PC-9 (cell line): ENCODE results near the gene SETX. TPM values are rescaled to one million over a fixed set of nuclear protein-coding genes. Genes with fewer than 3 reads are reported as not detected.

Experiments used
- BruUV-seq: library from RNA; stranded (reverse); fragments of 400-500 nt; replicated peaks from 2 replicates; lab custom pipeline; 2021; lab: Mats Ljungman, UMichigan
- CTCF ChIA-PET: fragments of 300-600 bp; sonication (Branson Sonifier 250); formaldehyde crosslinking; loops from one replicate; lab custom pipeline; 2022; ENCODE audit warnings: antibody characterized with exemption; lab: Charles Lee
- POLR2A ChIA-PET: fragments of 300-600 bp; sonication (Branson Sonifier 250); formaldehyde crosslinking; loops from one replicate; lab custom pipeline; 2022; ENCODE audit warnings: antibody characterized with exemption; ENCODE audit not compliant: unreplicated experiment; lab: Charles Lee
- DNase-seq, 2 experiments: peaks; one replicate each; pipeline versions ENCODE4 v3.0.0 to v3.0.0-alpha.2; 2015 to 2022; ENCODE audit warnings: mixed read lengths in 1 of 2
- H2AFZ ChIP-seq: fragments of 200-600 bp; sonication (generic); 2 replicates; pipeline ENCODE4 v1.8.1; 2017; ENCODE audit warnings: antibody characterized with exemption
- H3F3A ChIP-seq: fragments of 200-600 bp; sonication (generic); 2 replicates; pipeline ENCODE4 v1.8.1; 2017; ENCODE audit warnings: antibody characterized with exemption, mild to moderate bottlenecking, low read depth; ENCODE audit not compliant: insufficient read depth
- H3K27ac ChIP-seq: fragments of 200-600 bp; sonication (generic); 2 replicates; pipeline ENCODE4 v1.6.1; 2016; ENCODE audit warnings: mixed run types
- H3K27me3 ChIP-seq: fragments of 200-600 bp; sonication (generic); 2 replicates; pipeline ENCODE4 v1.6.1; 2016; ENCODE audit warnings: low read depth, mixed run types; ENCODE audit not compliant: insufficient read depth
- H3K36me3 ChIP-seq: fragments of 200-600 bp; sonication (generic); 2 replicates; pipeline ENCODE4 v1.6.1; 2016; ENCODE audit warnings: low read depth, mixed run types
- H3K4me1 ChIP-seq: fragments of 200-600 bp; sonication (generic); replicated peaks from 2 replicates; pipeline ENCODE4 v1.6.1; 2016; ENCODE audit warnings: mixed run types; ENCODE audit not compliant: insufficient read depth
- H3K4me2 ChIP-seq: fragments of 200-600 bp; sonication (generic); 2 replicates; pipeline ENCODE4 v1.6.1; 2017; ENCODE audit warnings: mixed run types
- H3K4me3 ChIP-seq: fragments of 200-600 bp; sonication (generic); 2 replicates; pipeline ENCODE4 v1.6.1; 2016; ENCODE audit warnings: mixed run types
- H3K79me2 ChIP-seq: fragments of 200-600 bp; sonication (generic); 2 replicates; pipeline ENCODE4 v1.6.1; 2017; ENCODE audit warnings: low read depth, mixed run types
- H3K9me2 ChIP-seq: fragments of 200-600 bp; sonication (generic); 2 replicates; pipeline ENCODE4 v1.8.1; 2017; ENCODE audit warnings: mild to moderate bottlenecking; ENCODE audit not compliant: insufficient read depth
- H3K9me3 ChIP-seq: fragments of 200-600 bp; sonication (generic); 2 replicates; pipeline ENCODE4 v1.8.1; 2016; ENCODE audit warnings: low read depth; ENCODE audit not compliant: insufficient read depth
- H4K20me1 ChIP-seq: fragments of 200-600 bp; sonication (generic); 2 replicates; pipeline ENCODE4 v1.8.1; 2017; ENCODE audit not compliant: insufficient read depth
- CTCF ChIP-seq: fragments of 200-600 bp; sonication (generic); conservative IDR thresholded peaks from 2 replicates; pipeline ENCODE4 v1.6.1; 2017; ENCODE audit warnings: mixed run types, antibody characterized with exemption, mild to moderate bottlenecking, moderate library complexity
- EZH2 ChIP-seq: fragments of 200-600 bp; sonication (generic); IDR thresholded peaks from 2 replicates; pipeline ENCODE4 v1.8.0; 2017; ENCODE audit warnings: antibody characterized with exemption, low read depth
- intact Hi-C: fragments of 100-400 bp; cut with micrococcal nuclease; formaldehyde crosslinking; loops from one replicate; pipeline ENCODE4 v1.10.0; 2022; ENCODE audit not compliant: unreplicated experiment
- total RNA-seq: library from RNA; stranded (reverse); gene quantifications from 2 replicates; pipeline ENCODE4 v1.2.3, GENCODE V29; 2021

The SETX gene
- total RNA-seq, 1 experiment from 2014 or later, result 23.5 TPM

DNA sequence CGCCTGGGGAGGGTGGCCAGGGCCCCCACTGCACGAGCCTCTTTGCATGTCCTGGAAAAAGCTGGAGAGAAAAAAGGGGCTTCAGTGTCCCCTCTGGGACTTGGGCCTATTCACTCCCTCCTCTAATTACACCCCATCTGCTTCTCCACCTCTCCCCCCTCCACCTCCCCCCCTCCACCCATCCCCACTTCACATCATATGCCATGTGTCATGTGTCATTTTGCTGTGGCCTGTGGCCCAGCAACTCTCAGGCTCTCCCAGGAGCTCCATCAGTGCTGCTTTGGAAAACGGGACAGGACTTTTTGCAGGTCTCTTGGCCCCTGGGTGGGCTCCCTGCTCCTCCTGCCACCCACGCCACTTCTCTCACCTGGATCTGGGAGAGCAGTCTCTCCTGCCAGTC, 124.2 kb downstream of the SETX start:
- Histone ChIP-seq H3K4me3 (no peak overlapping the region), H3K9me2 (no peaks in the 10 kb centered on the region), H2AFZ (no peak overlapping the region), H3K27me3 (peaks cover 84% of the 10 kb centered on the region), H4K20me1 (no peaks in the 10 kb centered on the region; the same call in none of the 2 replicates), H3K36me3 (no peaks in the 10 kb centered on the region), H3K9me3 (no peaks in the 10 kb centered on the region), H3K27ac (no peak overlapping the region), H3F3A (no peaks in the 10 kb centered on the region), H3K79me2 (no peaks in the 10 kb centered on the region), H3K4me1 (no peaks in the 10 kb centered on the region), H3K4me2 (no peak overlapping the region)
- DNase-seq, result no peak
- ChIA-PET CTCF (no interaction called here), POLR2A (no interaction called here)
- intact Hi-C loops, result loop anchor here (10.0 kb wide), 2 partner anchors 266 to 396 kb away; no protein-coding TSS in a partner anchor
- no peak for TF ChIP-seq CTCF
- no peak for TF ChIP-seq EZH2
- no TSS peak for BruUV-seq

- ChIA-PET CTCF (no interaction called here), POLR2A (no interaction called here)
- Histone ChIP-seq H3K9me3 (no peaks in the 10 kb centered on the region), H3F3A (no peaks in the 10 kb centered on the region), H3K4me2 (no peak overlapping the region), H3K27me3 (peaks cover 94% of the 10 kb centered on the region), H3K9me2 (no peaks in the 10 kb centered on the region), H3K79me2 (no peaks in the 10 kb centered on the region), H4K20me1 (no peaks in the 10 kb centered on the region), H3K36me3 (no peaks in the 10 kb centered on the region), H2AFZ (no peak overlapping the region), H3K4me1 (no peaks in the 10 kb centered on the region), H3K4me3 (no peak overlapping the region), H3K27ac (no peak overlapping the region)
- TF ChIP-seq CTCF (no peak), EZH2 (no peak)
- no TSS peak for BruUV-seq
- DNase-seq, result no peak
- intact Hi-C loops, result no loop called here
These were observed 126.7 kb downstream of the SETX start for GRCh38 chr9:132228062-132228461.

DNA sequence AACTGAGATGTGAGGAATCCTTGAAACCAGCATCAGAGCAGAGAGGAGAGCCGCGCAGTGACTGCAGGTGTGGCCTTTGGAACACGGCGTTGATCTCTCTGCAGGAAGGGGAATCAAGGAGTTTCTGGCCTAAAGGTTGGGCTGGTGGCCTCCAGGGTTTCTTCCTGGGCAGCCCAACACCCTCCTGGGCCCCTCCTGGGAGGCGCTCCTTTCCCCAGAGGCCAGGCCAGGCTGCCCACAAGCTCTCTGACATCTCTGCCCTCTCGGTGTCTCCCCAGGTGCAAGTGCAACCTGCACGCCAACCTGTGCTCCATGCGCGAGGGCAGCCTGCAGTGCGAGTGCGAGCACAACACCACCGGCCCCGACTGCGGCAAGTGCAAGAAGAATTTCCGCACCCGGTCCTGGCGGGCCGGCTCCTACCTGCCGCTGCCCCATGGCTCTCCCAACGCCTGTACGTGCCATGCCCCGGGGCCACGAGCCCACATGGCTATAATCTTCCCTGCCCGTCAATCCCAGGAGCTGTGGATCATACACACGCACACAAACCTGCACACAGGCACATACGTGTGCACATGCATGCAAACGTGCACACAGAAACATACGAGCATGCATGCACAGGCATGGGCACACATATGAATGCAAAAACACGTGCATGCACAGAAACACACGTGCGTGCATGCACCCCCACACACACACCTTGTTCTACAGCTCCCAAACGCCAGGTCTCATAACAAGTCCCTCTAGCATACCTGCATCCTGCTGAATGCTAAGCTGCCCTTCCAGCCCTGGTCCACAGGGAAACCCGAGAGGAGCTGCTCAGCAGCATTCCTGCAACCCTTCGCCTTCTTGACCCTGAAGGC, 128.0 kb downstream of the SETX start:
- Histone ChIP-seq H3K27ac (no peak overlapping the region), H3K9me3 (no peaks in the 10 kb centered on the region), H3K27me3 (peaks cover 98% of the 10 kb centered on the region), H2AFZ (no peak overlapping the region), H3K79me2 (no peaks in the 10 kb centered on the region), H3F3A (no peaks in the 10 kb centered on the region), H3K9me2 (no peaks in the 10 kb centered on the region), H3K4me3 (no peak overlapping the region), H4K20me1 (no peaks in the 10 kb centered on the region), H3K4me2 (no peak overlapping the region), H3K36me3 (no peaks in the 10 kb centered on the region), H3K4me1 (no peaks in the 10 kb centered on the region)
- BruUV-seq, result no TSS peak
- intact Hi-C loops, result no loop called here
- TF ChIP-seq CTCF, result no peak
- no peak for TF ChIP-seq EZH2
- ChIA-PET POLR2A (no interaction called here), CTCF (no interaction called here)
- DNase-seq, result no peak
